T-helper 2 cell (primary cell): ENCODE measurements around the gene PAAF1.
"Not testable (repeated sequence)": the region's sequence is repeated elsewhere in the genome, so short reads cannot be mapped to it uniquely, and the experiment has no call there.

ENCODE experiments used
- DNase-seq, 5 experiments: peaks; one replicate each; pipeline versions ENCODE4 v3.0.0 to v3.0.0-alpha.2; 2012 to 2022
- total RNA-seq, 2 donors: gene quantifications; one replicate each; lab custom pipeline; 2026; lab: John Stamatoyannopoulos, UW

PAAF1 gene
- 6.5 to 12.8 reads per million in 2 donors for total RNA-seq

DNA sequence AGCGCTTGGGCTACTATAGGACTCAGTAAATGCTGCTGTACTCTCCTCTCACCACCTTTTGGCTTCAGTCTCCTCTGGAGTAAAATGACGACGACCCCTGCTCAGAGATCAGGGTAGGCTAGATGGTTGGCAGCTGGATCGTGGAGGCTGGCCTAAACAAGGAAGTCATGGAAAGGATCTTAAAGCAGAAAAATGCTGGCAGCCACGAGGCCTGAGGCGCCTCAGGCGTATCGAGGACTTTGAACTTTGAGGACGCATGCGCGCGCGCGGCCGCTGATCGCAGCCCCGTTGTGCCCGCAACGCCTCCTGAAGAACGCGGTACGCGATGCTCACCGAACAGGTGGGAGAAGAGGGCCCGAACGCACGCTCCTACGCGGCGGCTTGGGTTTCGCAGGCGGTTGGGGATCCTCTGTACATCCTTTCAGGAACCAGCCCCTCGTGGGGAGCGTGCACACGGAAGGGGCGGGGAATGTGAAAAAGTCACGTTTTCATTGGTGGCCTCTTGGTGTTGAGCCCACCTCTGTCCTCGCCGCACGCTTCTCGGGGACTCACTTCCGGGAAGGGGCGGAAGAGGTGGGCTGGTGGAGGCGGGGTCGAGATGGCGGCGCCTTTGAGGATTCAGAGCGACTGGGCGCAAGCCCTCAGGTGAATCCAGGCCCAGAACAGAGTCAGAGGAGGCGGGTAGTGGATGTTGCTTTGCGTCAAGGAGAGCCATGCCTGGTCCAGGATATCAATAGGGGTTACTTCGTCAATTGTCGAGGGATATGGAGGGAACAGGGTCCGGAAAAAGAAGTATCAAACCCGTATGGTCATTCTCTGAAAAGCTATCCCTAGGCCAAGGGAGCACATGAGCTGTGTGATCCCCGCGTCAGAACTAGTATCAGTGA is at the start of gene PAAF1, which contains the start of gene COA4:
TSS of gene PAAF1 (plus strand) at position 576 of the 887 bp plus-strand sequence. CDS start at position 599, 23 bp downstream.
TSS of gene COA4 (minus strand) at position 423 of the 887 bp plus-strand sequence. CDS start 3,468 bp downstream, outside the sequence.
- peak; percentile 82 to 98 (median 91) for DNase-seq

GRCh38 chr11:73830261-73830660 is 46.5 kb upstream of the PAAF1 start:
- no peak for DNase-seq

DNA sequence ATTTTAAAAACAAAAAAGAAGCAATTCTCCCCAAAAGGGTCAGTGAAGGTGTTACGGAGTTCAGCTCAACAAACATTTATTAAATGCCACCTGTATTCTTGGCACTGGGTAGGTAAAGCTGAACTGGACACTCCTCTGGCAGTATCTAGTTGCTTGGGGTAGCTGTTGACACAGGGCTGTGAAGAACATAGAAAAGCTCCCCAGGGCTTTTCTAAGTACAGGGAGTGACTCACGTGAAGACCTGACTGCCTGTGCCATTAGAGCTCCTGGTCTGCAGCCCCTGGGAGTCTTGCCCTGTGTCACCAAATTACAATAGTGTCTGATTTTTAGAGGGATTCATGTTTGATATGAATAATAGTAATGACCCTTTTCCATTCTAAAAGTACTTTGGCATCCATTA is 43.7 kb upstream of the PAAF1 start:
- no peak for DNase-seq

- DNase-seq: no peak
These were observed 38.2 kb upstream of the PAAF1 start for GRCh38 chr11:73838443-73839122.

GRCh38 chr11:73839123-73839457 is 37.7 kb upstream of the PAAF1 start:
- no peak for DNase-seq

DNA sequence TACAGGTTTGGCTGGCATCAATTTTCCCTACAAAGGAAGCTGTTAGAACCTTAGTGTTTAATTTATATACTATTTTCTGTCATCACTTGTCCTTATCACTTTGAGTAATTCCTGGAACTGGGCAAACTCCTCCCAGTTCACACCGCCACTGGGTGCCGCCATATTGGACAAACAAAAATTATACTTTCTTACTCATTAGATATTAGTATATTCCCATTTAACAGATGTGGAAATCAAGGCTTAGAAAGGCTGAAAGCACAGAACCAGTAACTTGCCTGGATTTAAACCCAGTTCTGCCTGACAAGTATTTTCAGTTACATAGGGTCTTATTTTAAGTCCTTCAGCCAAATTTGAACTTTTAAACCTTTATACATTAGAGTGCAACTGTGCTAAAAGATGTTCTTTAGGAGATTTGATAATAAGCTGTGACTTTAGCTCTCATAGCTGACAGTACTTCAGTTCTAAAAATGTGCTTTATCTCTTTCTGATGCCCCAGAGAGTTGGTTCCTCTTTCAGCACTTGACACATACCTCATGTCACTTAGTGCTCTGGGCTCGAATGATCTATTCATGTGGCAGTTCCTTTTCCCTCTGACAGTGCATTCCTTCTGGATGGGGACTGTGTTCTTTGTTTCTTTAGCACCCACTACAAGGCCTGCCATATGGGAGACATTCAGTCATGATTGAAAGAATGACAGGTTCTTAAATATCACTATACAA is 25.6 kb upstream of the PAAF1 start:
- DNase-seq: no peak

- DNase-seq: no peak
These were observed 24.8 kb upstream of the PAAF1 start for GRCh38 chr11:73852049-73852448.

DNA sequence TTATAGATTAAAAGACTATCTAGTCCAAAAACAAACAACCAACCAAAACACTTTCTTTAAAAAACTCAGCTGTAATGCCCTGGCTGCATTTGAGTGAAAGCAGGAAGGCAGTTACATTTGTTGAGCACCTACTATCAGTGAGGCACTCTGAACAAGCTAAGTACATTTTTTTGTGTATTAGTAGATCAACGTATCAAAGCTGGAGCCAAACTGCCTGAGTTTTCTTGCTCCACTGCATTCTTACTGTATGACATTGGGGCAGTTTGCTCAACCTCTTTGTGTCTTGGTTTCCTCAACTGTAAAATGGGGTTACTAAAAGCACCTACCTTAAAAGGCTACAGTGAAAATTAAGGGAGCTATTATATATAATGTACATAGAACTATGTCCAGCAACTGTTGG is 22.1 kb upstream of the PAAF1 start:
- DNase-seq: no peak

- DNase-seq: no peak
These were observed 20.7 kb upstream of the PAAF1 start for GRCh38 chr11:73856031-73856567.

DNA sequence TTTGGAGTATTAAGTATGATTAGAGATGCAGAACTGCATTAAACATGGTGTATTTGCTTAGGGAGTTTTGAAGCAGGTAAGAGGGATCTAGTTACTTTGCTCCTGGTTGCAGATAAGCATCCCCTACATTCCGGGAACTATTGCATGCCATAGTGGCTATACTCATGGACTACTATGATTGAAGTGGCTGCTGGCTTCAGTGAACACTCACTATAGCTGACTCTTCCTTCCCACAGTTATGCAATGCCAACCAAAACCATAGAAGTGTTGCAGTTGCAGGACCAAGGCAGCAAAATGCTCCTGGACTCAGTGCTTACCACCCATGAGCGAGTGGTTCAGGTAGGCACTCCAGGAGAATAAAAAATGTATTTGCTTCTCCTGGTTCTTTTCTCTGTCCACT is 17.1 kb upstream of the PAAF1 start:
- DNase-seq: no peak

DNA sequence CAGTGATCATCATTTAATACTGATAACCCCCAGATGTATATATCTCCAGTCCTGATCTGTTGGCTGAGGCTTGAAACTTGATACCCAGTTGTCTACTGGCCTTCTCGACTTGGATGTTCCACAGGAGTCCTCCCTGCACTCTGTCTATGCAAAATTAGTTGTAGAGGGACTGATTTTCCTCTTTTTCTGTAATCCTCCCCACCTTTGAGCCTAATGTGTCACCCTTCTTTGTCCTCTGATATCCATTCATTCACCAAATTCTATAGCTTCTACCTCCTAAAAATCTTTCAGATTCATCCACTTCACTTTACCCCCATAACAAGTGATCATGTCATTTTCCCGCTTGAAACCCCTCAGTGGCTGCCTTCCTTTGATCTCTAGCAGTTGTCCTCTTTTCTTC is 16.6 kb upstream of the PAAF1 start:
- DNase-seq: no peak

- DNase-seq: no peak
These were observed 13.8 kb upstream of the PAAF1 start for GRCh38 chr11:73862986-73863385.

DNA sequence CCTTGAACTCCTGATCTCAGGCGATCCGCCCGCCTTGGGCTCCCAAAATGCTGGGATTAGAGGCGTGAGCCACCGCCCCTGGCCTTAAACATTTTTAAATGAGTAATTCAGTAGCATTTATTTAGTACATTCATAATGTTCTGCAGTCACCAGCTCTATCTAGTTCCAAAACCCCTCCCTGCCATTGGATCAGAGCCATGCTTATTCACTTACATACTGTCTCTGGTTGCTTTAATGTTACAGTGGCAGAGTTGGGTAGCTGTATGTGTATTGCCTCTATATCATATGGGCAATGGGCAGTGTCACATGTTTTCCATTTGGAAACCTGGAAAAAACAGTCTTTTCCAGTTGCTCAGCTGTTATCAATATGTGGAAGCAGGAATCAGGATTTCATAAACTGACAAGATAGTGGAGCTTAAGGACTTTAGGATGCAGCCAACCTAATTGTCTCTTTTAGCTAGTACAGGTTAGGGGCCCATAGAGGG is 10.7 kb upstream of the PAAF1 start:
- no peak for DNase-seq

DNA sequence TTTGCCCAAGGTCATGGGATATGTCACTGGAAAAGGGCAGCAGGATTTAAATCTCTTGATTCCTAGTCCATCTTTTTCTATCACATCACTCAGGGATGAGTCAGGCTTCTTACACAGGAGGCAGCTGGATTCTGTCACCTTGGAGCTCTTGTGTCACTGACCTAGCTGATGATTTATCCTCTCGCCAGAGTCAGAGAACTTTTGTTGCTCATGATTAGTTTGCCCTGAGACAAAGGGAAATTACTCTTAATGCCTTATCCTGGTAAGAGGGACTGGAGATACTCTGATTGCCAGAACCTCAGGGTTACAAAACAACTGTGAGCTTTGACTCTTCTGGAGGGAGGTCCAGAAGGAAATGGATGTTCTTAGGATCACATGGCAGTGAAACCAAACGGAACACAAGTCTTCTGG is 10.2 kb upstream of the PAAF1 start:
- DNase-seq: no peak

DNA sequence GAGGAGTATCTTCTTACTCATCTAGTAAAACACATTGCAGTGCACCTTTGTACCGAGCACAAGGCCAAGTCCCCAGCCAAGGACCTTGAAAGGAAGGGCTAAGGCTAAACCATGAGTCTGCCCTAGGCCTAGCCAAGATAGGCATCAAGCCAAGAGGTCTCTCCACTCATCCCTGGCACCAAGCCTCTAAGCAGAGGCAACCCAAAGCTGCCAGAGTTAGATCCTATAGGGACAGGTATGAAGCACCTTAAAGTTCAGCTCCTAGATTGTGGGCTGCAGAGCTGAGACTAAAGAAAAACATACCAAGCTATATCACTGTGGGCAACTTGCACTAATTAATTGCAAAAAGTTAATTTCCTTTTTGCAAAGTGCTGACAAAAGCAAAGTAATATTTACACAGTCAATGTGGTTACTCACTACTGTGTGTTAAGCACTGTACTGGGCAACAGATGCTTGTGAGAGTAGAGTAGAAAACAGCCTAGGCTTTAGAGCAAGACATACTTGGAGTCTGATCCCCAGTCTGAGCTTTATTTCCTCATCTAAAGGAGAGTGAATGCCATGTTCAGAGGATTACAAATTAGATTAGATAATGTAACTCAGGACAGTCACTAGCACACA is 7.4 kb upstream of the PAAF1 start:
- DNase-seq: no peak

- DNase-seq: no peak
These were observed 6.5 kb upstream of the PAAF1 start for GRCh38 chr11:73870261-73870660.

- DNase-seq: no peak
These were observed 3.9 kb upstream of the PAAF1 start for GRCh38 chr11:73872749-73873357.

DNA sequence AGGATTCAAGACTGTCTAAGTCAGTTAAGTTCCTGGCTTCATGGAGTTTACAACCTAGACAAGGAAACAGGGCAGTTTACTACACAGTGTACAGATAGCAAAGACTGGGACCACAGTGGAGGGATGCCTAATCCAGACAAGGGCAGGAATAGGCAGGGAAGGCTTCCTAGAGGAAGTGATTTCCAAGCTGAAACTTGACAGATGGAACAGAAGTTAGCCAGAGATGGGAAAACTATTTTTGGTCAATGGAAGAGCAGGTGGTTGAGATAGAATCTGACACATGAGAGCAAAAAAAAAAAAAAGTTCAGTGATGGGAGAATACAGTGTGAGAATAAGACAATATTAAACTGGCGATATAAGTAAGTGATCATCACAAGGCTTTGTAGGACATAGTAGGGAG is 1.4 kb upstream of the PAAF1 start:
- DNase-seq: no peak

GRCh38 chr11:73875840-73876239 is 959 bp upstream of the PAAF1 start:
- DNase-seq: no peak

DNA sequence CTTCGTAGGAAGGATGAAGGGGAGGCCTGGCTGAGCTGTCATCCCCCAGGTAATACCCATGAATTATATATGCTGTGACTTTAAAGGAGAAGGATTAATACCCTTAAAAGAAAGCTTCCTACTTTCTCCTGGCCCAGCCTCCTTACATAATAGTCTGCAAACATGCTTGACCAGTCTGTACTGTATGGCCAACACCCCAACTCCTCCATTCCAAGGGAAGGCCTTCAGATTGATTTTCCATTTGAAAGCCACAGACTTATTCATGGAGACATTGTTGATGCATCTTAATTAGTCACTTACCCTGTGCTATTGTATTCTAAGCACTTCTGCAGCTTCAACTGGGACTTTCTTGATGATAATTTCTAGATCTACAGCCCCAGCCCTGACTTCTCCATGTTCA is 2.0 kb downstream of the PAAF1 start:
- DNase-seq: no peak

GRCh38 chr11:73880449-73880848 is 3.6 kb downstream of the PAAF1 start:
- not testable (repeated sequence) for DNase-seq

DNA sequence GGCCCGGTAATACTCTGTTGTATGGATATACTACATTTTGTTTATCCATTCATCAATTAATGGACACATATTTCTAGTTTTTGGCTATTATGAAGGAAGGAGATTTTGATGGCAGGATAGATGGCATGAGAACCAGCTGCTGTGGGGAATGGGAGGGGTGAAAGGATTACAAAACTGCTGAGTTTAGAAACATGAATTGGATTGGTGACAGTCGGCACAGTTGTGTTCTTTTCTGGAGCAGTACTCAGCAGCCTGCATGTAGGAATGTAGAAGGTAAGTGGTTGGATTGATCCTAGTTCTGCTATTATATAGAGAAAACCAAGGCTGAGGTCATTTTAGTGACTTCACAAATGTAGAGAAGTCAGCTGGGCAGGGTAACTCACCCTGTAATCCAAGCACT is 7.1 kb downstream of the PAAF1 start:
- no peak for DNase-seq
